Activated CD4-positive, alpha-beta memory T cell treated with anti-CD3 and anti-CD28 coated beads for 36 hours (primary cell): ENCODE measurements around the gene USP7. TPM values are rescaled to one million over a fixed set of nuclear protein-coding genes. Genes with fewer than 3 reads are reported as not detected.
"Not testable (repeated sequence)": the region's sequence is repeated elsewhere in the genome, so short reads cannot be mapped to it uniquely, and the experiment has no call there.

Experiments used
- CTCF ChIA-PET: fragments of 350-600 bp; sonication (Branson Sonifier 250); formaldehyde crosslinking; loops from one replicate; lab custom pipeline; 2021; ENCODE audit warnings: antibody characterized with exemption, inconsistent platforms; lab: Charles Lee
- POLR2A ChIA-PET: fragments of 350-600 bp; sonication (Branson Sonifier 250); formaldehyde crosslinking; loops from one replicate; lab custom pipeline; 2021; ENCODE audit warnings: antibody characterized with exemption; lab: Charles Lee
- DNase-seq: peaks from one replicate; pipeline ENCODE4 v3.0.0-alpha.2; 2020
- H3K27ac Mint-ChIP-seq: one replicate; pipeline ENCODE4 v1.8.0; 2021; ENCODE audit warnings: mixed read lengths
- H3K27me3 Mint-ChIP-seq: one replicate; pipeline ENCODE4 v1.8.0; 2021; ENCODE audit warnings: mixed read lengths
- H3K36me3 Mint-ChIP-seq: one replicate; pipeline ENCODE4 v1.8.0; 2021; ENCODE audit warnings: mixed read lengths
- H3K4me1 Mint-ChIP-seq: one replicate; pipeline ENCODE4 v1.8.0; 2021; ENCODE audit warnings: low read depth, mixed read lengths
- H3K4me3 Mint-ChIP-seq: one replicate; pipeline ENCODE4 v1.8.0; 2021; ENCODE audit warnings: mild to moderate bottlenecking, mixed read lengths
- H3K9me3 Mint-ChIP-seq: one replicate; pipeline ENCODE4 v1.8.0; 2021; ENCODE audit warnings: mixed read lengths
- intact Hi-C: fragments of 100-400 bp; cut with micrococcal nuclease; formaldehyde crosslinking; loops from one replicate; pipeline ENCODE4 v1.15.1; 2023
- total RNA-seq, 2 experiments: library from RNA; stranded (reverse); gene quantifications; one replicate each; pipeline ENCODE4 v1.2.3, GENCODE V29; 2021

USP7 gene
- total RNA-seq, 2 experiments from 2014 or later: 154 to 170 TPM

DNA sequence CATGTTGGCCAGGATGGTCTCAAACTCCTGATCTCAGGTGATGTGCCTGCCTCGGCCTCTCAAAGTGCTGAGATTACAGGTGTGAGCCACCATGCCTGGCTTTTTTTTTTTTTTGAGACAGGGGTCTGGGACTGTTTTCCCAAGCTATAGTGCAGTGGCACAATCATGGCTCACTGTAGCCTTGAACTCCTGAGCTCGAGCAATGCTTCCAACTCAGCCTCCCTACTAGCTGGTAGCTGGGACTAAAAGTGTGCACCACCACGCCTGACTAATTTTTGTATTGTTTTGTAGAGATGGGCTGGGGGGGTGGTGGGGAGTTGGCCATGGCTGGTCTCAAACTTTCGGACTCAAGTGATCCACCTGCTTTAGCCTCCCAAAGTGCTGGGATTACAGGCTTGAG, 36.1 kb upstream of the USP7 start:
- intact Hi-C loops: no loop called here

DNA sequence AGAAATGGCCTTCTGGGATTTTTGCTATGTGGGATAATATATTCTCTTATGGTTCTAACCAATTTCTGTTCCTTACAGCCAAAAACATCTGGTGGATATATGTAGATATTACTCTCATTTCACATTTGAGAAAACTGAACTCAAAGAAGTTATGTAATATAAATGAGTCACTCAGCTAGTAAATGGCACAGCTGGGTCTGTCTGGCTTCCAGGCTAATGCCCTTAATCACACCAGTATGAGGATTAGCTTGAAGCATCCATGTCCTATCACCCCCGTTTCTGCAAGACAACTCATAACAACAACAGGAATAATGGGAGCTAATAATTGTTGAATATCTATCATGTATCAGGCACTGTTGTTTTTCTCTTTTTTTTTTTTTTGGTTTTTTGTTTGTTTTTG, 34.4 kb upstream of the USP7 start:
- Mint-ChIP-seq H3K4me3 (no peak overlapping the region), H3K4me1 (no peaks in the 10 kb centered on the region), H3K27me3 (no peaks in the 10 kb centered on the region), H3K9me3 (no peaks in the 10 kb centered on the region), H3K36me3 (no peaks in the 10 kb centered on the region), H3K27ac (no peak overlapping the region)
- intact Hi-C loops: no loop called here
- no peak for DNase-seq
- ChIA-PET CTCF (no interaction called here), POLR2A (no interaction called here)

More for the DNA sequence above, 36.1 kb upstream of the USP7 start:
- ChIA-PET POLR2A (no interaction called here), CTCF (no interaction called here)
- H3K4me1 Mint-ChIP-seq: no peaks in the 10 kb centered on the region
- DNase-seq: no peak
- H3K27me3 Mint-ChIP-seq: no peaks in the 10 kb centered on the region
- no peaks in the 10 kb centered on the region for H3K9me3 Mint-ChIP-seq
- no peak overlapping the region for H3K27ac Mint-ChIP-seq
- no peak overlapping the region for H3K4me3 Mint-ChIP-seq
- H3K36me3 Mint-ChIP-seq: no peaks in the 10 kb centered on the region

DNA sequence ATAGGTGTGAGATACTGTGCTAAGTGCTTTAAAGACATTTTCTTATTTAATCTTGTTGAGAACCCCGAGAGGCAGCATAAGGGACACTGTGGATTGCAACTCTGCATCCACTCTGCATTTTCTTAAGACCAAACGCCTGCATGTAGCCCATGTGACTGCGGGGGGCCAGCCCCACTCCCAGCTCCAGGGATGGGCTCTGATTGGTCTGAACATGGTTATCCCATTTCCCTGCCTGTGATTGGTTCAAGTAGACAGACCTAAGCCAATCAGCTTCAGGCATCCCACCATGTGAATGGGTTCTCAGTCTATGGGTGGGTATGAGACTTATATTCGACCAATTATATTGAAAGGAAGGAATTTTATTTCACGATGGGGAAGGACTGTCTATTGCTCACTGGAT, 33.2 kb upstream of the USP7 start:
- Mint-ChIP-seq H3K4me1 (no peaks in the 10 kb centered on the region), H3K27ac (no peak overlapping the region), H3K27me3 (no peaks in the 10 kb centered on the region), H3K9me3 (no peaks in the 10 kb centered on the region), H3K4me3 (no peak overlapping the region), H3K36me3 (no peaks in the 10 kb centered on the region)
- no peak for DNase-seq
- intact Hi-C loops: no loop called here
- ChIA-PET POLR2A (no interaction called here), CTCF (interaction anchor here (1.2 kb wide), 1 partner anchor 12 kb away, joined by 5 read pairs; no protein-coding TSS in a partner anchor)

DNA sequence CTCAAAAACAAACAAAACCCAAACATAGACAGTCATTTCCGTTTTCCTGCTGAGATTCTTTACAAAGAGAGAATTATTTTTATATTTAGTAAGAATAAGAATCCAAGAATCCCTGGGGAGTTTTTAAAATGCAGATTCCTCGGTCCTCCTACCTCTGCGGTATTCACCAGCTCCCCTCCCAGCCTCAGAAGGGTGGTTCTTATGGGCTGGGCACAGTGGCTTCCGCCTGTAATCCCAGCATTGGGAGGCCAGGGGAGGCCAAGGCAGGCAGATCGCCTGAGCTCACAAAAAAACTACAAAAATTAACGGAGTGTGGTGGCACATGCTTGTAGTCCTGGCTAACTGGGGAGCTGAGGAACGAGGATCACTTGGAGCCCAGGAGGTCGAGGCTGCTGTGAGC, 26.7 kb upstream of the USP7 start:
- ChIA-PET POLR2A (no interaction called here), CTCF (interaction anchor here (2.9 kb wide), 1 partner anchor 18 kb away, joined by 11 read pairs; no protein-coding TSS in a partner anchor)
- no peak for DNase-seq
- Mint-ChIP-seq H3K4me3 (no peak overlapping the region), H3K27ac (no peak overlapping the region), H3K36me3 (no peaks in the 10 kb centered on the region), H3K27me3 (no peaks in the 10 kb centered on the region), H3K4me1 (no peaks in the 10 kb centered on the region), H3K9me3 (no peaks in the 10 kb centered on the region)
- intact Hi-C loops: no loop called here

DNA sequence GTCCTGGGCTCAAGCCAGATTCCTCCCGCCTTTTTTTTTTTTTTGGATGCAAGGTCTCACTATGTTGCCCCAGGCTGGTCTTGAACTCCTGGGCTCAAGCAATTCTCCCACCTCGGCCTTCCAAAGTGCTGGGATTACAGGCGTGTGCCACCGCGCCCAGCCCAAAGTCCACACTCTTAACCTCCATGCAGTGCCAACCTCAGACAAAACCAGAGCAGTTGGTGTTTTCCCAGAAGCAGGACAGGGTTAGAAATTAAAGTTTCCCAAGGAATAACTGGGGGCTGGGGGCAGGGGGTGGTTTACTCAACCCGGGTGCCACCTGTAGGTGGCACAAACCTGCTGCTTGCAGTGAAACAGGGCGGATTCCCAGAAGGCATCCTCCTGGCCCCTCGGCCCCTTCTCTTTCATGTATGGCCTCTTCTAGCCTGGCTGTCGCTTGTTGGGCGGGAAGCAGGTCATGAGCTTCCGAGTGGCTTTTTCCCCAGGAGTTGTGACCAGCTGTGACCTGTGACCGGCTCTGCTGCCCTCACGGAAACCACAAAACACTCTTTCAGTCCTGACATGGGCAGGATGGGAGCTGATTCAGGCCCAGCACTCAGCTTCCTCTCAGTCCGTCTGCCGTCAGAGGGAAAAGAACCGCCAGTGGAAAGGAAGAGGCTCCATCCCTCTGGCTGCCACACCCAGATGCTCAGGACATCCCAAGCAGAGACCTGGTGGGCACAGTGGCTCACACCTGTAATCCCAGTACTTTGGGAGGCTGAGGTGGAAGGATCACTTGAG, 25.6 kb upstream of the USP7 start:
- Mint-ChIP-seq H3K9me3 (no peaks in the 10 kb centered on the region), H3K4me3 (no peak overlapping the region), H3K27ac (no peak overlapping the region), H3K27me3 (no peaks in the 10 kb centered on the region), H3K36me3 (no peaks in the 10 kb centered on the region), H3K4me1 (no peaks in the 10 kb centered on the region)
- ChIA-PET CTCF (interaction anchor here (2.9 kb wide), 1 partner anchor 20 kb away, joined by 11 read pairs; no protein-coding TSS in a partner anchor), POLR2A (no interaction called here)
- intact Hi-C loops: no loop called here
- no peak for DNase-seq

DNA sequence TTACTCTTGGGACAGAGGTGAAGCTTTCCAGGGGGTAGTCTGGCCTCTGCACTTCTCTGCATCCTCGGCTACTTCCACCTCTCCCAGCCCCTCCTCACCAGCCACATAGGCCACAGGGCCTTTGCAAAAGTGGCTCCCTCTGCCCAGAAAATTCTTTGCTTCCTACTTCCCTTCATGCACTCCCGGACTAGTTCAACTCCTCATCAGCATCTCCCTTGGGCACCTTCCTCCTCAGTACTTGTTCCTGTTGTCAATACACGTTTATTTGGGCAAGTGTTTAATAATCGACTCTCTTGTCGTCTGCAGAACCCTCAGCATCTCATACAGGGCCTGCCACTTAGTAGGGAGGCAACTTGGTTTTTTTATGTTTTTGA, 23.1 kb upstream of the USP7 start:
- Mint-ChIP-seq H3K27ac (no peak overlapping the region), H3K9me3 (no peaks in the 10 kb centered on the region), H3K36me3 (no peaks in the 10 kb centered on the region), H3K4me3 (no peak overlapping the region), H3K27me3 (no peaks in the 10 kb centered on the region), H3K4me1 (no peaks in the 10 kb centered on the region)
- ChIA-PET POLR2A (no interaction called here), CTCF (no interaction called here)
- intact Hi-C loops: no loop called here
- no peak for DNase-seq

DNA sequence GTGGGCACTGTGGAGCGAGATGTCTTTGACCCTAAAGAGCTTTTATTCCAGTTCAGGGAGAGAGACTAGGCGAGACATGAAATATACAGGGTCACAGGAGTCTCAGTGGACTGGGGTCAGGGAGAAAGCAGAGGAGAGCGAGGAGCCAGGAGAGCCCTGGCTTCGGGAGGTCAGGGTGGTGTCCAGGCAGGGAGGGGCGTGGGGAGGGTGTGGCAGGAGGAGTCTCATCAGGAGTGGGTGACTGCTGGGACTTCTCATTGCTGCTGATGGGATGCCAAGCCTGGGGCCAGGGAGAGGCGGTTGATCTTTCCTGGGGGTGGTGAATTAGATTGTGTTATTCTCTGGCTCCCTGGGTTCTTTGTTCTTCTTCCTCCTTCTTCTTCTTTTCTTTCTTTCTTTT, 22.4 kb upstream of the USP7 start:
- Mint-ChIP-seq H3K4me3 (no peak overlapping the region), H3K36me3 (no peaks in the 10 kb centered on the region), H3K4me1 (no peaks in the 10 kb centered on the region), H3K27ac (no peak overlapping the region), H3K27me3 (no peaks in the 10 kb centered on the region), H3K9me3 (no peaks in the 10 kb centered on the region)
- POLR2A ChIA-PET: no interaction called here
- intact Hi-C loops: no loop called here
- CTCF ChIA-PET: no interaction called here
- DNase-seq: no peak

DNA sequence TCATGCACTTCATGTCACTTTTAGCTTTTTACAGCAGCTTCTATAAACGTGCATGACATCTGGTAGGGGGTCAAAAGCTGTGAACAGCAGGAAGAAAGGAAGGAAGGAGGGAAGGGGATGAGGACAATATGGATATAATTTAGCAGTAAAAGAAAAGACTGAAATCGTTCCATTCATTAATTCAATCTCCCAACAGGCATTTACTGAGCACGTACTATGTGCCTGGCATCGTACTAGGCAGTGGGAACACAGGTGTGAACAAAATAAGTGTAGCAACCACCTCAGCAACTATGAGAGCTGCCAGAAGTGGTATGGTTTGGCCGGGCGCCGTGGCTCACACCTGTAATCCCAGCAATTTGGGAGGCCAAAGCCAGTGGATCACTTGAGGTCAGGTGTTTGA, 19.1 kb upstream of the USP7 start:
- H3K27me3 Mint-ChIP-seq: no peaks in the 10 kb centered on the region
- ChIA-PET CTCF (no interaction called here), POLR2A (no interaction called here)
- intact Hi-C loops: no loop called here
- no peaks in the 10 kb centered on the region for H3K4me1 Mint-ChIP-seq
- no peak overlapping the region for H3K27ac Mint-ChIP-seq
- H3K9me3 Mint-ChIP-seq: no peaks in the 10 kb centered on the region
- no peaks in the 10 kb centered on the region for H3K36me3 Mint-ChIP-seq
- DNase-seq: no peak
- no peak overlapping the region for H3K4me3 Mint-ChIP-seq

DNA sequence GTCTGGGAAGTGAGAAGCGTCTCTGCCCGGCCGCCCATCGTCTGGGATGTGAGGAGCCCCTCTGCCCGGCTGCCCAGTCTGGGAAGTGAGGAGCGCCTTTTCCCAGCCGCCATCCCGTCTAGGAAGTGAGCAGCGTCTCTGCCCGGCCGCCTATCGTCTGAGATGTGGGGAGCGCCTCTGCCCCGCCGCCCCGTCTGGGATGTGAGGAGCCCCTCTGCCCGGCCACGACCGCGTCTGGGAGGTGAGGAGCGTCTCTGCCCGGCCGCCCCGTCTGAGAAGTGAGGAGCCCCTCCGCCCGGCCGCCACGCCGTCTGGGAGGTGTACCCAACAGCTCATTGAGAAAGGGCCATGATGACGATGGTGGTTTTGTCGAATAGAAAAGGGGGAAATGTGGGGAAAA, 18.2 kb upstream of the USP7 start:
- H3K36me3 Mint-ChIP-seq, H3K9me3 Mint-ChIP-seq, H3K4me1 Mint-ChIP-seq, DNase-seq, H3K4me3 Mint-ChIP-seq, H3K27me3 Mint-ChIP-seq, intact Hi-C loops, POLR2A ChIA-PET, H3K27ac Mint-ChIP-seq: not testable (repeated sequence)
- CTCF ChIA-PET: interaction anchor here (0.8 kb wide), 1 partner anchor 27 kb away, joined by 3 read pairs; no protein-coding TSS in a partner anchor

DNA sequence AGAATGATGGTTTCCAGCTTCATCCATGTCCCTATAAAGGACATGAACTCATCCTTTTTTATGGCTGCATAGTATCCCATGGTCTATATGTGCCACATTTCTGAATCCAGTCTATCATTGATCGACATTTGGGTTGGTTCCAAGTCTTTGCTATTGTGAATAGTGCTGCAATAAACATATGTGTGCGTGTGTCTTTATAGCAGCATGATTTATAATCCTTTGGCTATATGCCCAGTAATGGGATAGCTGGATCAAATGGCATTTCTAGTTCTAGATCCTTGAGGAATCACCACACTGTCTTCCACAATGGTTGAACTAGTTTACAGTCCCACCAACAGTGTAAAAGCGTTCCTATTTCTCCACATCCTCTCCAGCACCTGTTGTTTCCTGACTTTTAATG, 12.5 kb upstream of the USP7 start:
- H3K9me3 Mint-ChIP-seq, DNase-seq, H3K4me1 Mint-ChIP-seq, H3K4me3 Mint-ChIP-seq, H3K27me3 Mint-ChIP-seq, intact Hi-C loops, CTCF ChIA-PET, H3K36me3 Mint-ChIP-seq, H3K27ac Mint-ChIP-seq, POLR2A ChIA-PET: not testable (repeated sequence)

DNA sequence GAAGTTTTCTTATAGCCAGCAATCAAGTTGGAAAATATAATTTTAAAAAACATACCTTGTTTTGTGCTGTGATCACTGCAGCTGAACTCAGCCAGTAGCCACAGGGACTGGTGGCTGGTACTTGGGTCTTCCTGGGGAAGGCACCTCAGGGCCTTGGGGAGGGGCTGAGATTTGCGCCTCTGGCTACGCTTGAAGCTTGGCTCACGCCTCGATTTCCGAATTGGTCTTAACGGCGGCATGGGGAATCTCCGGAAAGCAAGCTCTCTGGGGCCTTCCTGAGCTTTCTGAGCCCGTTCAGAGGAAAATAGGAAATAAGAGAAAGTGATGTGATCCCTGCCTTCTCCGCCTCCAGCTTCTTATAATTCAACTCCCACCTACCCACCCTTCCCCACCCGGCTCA, 11.3 kb upstream of the USP7 start:
- Mint-ChIP-seq H3K27me3 (no peaks in the 10 kb centered on the region), H3K36me3 (no peaks in the 10 kb centered on the region), H3K4me1 (no peaks in the 10 kb centered on the region), H3K4me3 (no peak overlapping the region), H3K27ac (no peak overlapping the region), H3K9me3 (no peaks in the 10 kb centered on the region)
- ChIA-PET POLR2A (no interaction called here), CTCF (no interaction called here)
- no peak for DNase-seq
- intact Hi-C loops: no loop called here

DNA sequence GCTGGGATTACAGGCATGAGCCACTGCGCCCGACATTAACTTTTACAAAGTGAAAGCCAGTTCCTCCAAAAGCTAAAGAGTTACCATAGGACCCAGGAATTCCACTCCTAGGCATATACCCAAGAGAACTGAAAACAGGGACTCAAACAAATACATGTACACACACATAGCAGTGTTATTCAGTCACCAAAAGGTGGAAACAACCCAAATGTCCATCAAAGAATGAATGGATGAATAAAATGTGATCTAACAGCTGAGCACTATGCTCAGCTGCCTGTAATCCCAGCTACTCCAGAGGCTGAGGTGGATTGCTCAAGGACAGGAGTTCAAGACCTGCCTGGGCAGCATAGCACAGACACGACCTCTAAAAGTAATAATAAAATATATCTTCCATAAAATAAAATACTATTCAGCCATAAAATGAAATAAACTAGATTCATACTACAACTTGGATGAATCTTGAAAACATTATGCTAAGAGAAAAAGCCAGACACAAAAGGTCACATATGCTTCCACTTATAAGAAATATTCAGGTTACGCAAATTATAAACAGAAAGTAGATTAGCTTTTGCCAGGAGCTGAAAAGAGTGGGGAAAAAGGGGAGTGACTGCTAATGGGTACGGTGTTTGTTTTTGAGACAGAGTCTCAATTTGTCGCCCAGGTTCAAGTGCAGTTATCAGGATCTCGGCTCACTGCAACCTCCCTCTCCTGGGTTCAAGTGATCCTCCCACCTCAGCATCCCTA, 9.3 kb upstream of the USP7 start:
- no peak for DNase-seq
- H3K27me3 Mint-ChIP-seq: no peaks in the 10 kb centered on the region
- H3K36me3 Mint-ChIP-seq: no peaks in the 10 kb centered on the region
- intact Hi-C loops: no loop called here
- H3K27ac Mint-ChIP-seq: no peak overlapping the region
- CTCF ChIA-PET: interaction anchor here (0.7 kb wide), 2 partner anchors 93 to 181 kb away, joined by 3 read pairs; no protein-coding TSS in a partner anchor
- POLR2A ChIA-PET: no interaction called here
- H3K9me3 Mint-ChIP-seq: no peaks in the 10 kb centered on the region
- H3K4me3 Mint-ChIP-seq: no peak overlapping the region
- H3K4me1 Mint-ChIP-seq: no peaks in the 10 kb centered on the region
